ENCODE data around the gene DLL4.

Gene DLL4

DNA sequence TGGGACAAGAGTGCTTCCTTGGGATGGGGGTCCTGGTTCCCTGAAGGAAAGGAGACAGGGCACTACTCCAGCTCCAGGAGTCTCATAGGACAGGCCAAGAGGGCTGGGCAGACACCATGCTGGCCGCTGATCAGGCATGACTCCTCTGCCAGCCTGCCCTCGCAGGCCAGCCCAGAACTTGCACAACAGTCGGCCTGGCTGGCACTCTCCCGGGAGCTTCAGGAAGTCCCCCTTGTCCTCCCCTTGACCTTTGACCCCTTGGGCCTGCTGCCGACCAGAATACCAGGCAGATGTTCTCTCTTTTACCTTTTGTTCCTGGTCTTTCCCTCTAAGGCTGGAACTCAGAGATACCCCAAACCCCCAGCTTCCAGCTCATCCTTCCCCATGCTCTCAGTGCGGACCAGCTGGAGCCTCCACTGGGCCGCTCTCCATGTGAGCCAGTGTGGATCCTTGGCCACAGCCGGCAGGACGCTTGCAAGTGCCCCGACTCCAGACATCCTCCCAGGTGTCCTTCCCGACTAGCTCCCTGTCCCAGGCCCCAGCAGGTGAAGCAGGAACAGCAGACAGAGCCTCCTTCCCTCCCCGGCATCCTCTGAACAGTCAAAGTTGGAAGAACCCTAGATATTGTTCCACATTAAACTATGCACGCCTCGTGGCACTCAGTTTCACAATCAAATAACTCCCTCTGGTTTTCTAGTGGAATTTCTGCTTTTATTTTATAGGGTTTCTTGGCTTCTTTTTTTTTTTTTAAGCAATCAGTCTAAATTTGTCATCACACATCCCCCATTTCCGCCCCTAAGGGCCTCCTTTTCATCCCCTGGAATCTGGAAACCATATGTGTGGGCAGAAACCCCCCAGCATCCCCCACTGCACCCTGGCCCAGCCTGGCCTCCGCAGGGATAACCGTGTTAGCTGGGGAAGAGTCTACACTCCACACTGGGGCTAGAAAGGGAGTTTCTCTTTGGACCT lies 19.2 kb upstream of the DLL4 start:
- no peaks in the 10 kb centered on the region for H3K9me3 ChIP-seq (ENCODE audit: control insufficient read depth, insufficient read depth, low read length)
- H3K36me3 ChIP-seq (ENCODE audit: control insufficient read depth, insufficient read depth, low read length) = peaks cover 5% of the 10 kb centered on the region
- no peak overlapping the region for H3K4me3 ChIP-seq (ENCODE audit: low read depth, low read length)
- no peak overlapping the region for H3K9ac ChIP-seq (ENCODE audit: low read depth, low read length)
- no peaks in the 10 kb centered on the region for H3K27me3 ChIP-seq (ENCODE audit: control insufficient read depth, insufficient read depth, low read length)
- peaks cover 8% of the 10 kb centered on the region for H3K4me1 ChIP-seq (ENCODE audit: control insufficient read depth, insufficient read depth, low read length)

DNA sequence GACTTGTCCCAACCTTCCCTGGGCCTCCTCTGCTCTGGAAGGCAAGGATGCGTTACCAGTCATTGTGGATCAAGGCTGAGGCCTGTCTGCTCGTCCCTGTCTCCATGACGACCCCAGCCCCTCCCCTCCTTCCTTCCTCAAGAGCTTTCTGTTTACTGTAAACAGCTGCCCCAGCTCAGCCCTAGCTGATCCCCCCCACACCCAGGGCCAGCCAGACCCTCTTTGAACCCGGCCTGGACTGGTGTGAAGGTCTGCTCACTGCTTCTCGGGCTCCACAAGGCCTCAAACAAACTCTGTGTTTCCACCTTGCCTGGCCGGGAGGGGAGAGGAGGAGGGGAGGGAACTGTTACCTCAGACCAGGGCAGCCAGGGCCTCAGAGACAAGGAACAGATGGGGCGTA lies 18.0 kb upstream of the DLL4 start:
- no peaks in the 10 kb centered on the region for H3K27me3 ChIP-seq (ENCODE audit: control insufficient read depth, insufficient read depth, low read length)
- no peak overlapping the region for H3K9ac ChIP-seq (ENCODE audit: low read depth, low read length)
- H3K36me3 ChIP-seq (ENCODE audit: control insufficient read depth, insufficient read depth, low read length) = no peaks in the 10 kb centered on the region
- no peak overlapping the region for H3K4me3 ChIP-seq (ENCODE audit: low read depth, low read length)
- H3K4me1 ChIP-seq (ENCODE audit: control insufficient read depth, insufficient read depth, low read length) = peaks cover 4% of the 10 kb centered on the region
- H3K9me3 ChIP-seq (ENCODE audit: control insufficient read depth, insufficient read depth, low read length) = no peaks in the 10 kb centered on the region

DNA sequence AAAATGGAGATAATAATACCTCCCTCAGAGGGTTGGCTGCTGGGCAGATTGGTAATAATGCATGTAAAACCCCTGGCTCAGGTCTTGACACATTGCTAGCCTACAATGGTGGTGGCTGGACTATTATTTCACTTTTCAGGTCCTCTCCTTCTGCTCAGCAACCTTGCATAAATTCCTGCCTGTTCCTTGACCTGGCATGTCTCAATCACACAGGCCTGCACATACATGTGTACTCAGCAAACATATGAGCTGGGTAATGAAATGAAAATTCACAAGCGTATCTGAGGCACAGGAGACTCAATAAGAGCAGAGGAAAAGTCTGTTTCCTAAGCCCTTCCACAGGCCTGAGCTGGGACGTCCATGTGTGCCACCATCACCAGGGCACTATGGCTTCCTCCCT lies 17.4 kb upstream of the DLL4 start:
- Histone ChIP-seq H3K9ac (ENCODE audit: low read depth, low read length) (no peak overlapping the region), H3K36me3 (ENCODE audit: control insufficient read depth, insufficient read depth, low read length) (no peaks in the 10 kb centered on the region), H3K27me3 (ENCODE audit: control insufficient read depth, insufficient read depth, low read length) (no peaks in the 10 kb centered on the region), H3K9me3 (ENCODE audit: control insufficient read depth, insufficient read depth, low read length) (no peaks in the 10 kb centered on the region), H3K4me3 (ENCODE audit: low read depth, low read length) (no peak overlapping the region), H3K4me1 (ENCODE audit: control insufficient read depth, insufficient read depth, low read length) (peaks cover 4% of the 10 kb centered on the region)

- Histone ChIP-seq H3K27me3 (ENCODE audit: control insufficient read depth, insufficient read depth, low read length) (peaks cover 3% of the 10 kb centered on the region), H3K9me3 (ENCODE audit: control insufficient read depth, insufficient read depth, low read length) (no peaks in the 10 kb centered on the region), H3K4me3 (ENCODE audit: low read depth, low read length) (no peak overlapping the region), H3K36me3 (ENCODE audit: control insufficient read depth, insufficient read depth, low read length) (no peaks in the 10 kb centered on the region), H3K9ac (ENCODE audit: low read depth, low read length) (no peak overlapping the region), H3K4me1 (ENCODE audit: control insufficient read depth, insufficient read depth, low read length) (peaks cover 4% of the 10 kb centered on the region)
These were observed 16.7 kb upstream of the DLL4 start for GRCh38 chr15:40912478-40912877.

GRCh38 chr15:40914013-40914412 lies 15.1 kb upstream of the DLL4 start:
- Histone ChIP-seq H3K27me3 (ENCODE audit: control insufficient read depth, insufficient read depth, low read length) (peaks cover 3% of the 10 kb centered on the region), H3K9me3 (ENCODE audit: control insufficient read depth, insufficient read depth, low read length) (no peaks in the 10 kb centered on the region), H3K4me3 (ENCODE audit: low read depth, low read length) (no peak overlapping the region), H3K9ac (ENCODE audit: low read depth, low read length) (no peak overlapping the region), H3K36me3 (ENCODE audit: control insufficient read depth, insufficient read depth, low read length) (no peaks in the 10 kb centered on the region), H3K4me1 (ENCODE audit: control insufficient read depth, insufficient read depth, low read length) (peaks cover 4% of the 10 kb centered on the region)

GRCh38 chr15:40914486-40914885 lies 14.7 kb upstream of the DLL4 start:
- Histone ChIP-seq H3K9ac (ENCODE audit: low read depth, low read length) (no peak overlapping the region), H3K9me3 (ENCODE audit: control insufficient read depth, insufficient read depth, low read length) (no peaks in the 10 kb centered on the region), H3K4me1 (ENCODE audit: control insufficient read depth, insufficient read depth, low read length) (peaks cover 4% of the 10 kb centered on the region), H3K36me3 (ENCODE audit: control insufficient read depth, insufficient read depth, low read length) (no peaks in the 10 kb centered on the region), H3K27me3 (ENCODE audit: control insufficient read depth, insufficient read depth, low read length) (peaks cover 3% of the 10 kb centered on the region), H3K4me3 (ENCODE audit: low read depth, low read length) (no peak overlapping the region)

GRCh38 chr15:40915116-40915661 lies 14.0 kb upstream of the DLL4 start:
- no peak overlapping the region for H3K9ac ChIP-seq (ENCODE audit: low read depth, low read length)
- no peaks in the 10 kb centered on the region for H3K9me3 ChIP-seq (ENCODE audit: control insufficient read depth, insufficient read depth, low read length)
- H3K36me3 ChIP-seq (ENCODE audit: control insufficient read depth, insufficient read depth, low read length) = no peaks in the 10 kb centered on the region
- H3K4me3 ChIP-seq (ENCODE audit: low read depth, low read length) = no peak overlapping the region
- H3K27me3 ChIP-seq (ENCODE audit: control insufficient read depth, insufficient read depth, low read length) = peaks cover 9% of the 10 kb centered on the region
- peaks cover 4% of the 10 kb centered on the region for H3K4me1 ChIP-seq (ENCODE audit: control insufficient read depth, insufficient read depth, low read length)

- Histone ChIP-seq H3K27me3 (ENCODE audit: control insufficient read depth, insufficient read depth, low read length) (peaks cover 11% of the 10 kb centered on the region), H3K4me1 (ENCODE audit: control insufficient read depth, insufficient read depth, low read length) (peaks cover under 1% of the 10 kb centered on the region), H3K9ac (ENCODE audit: low read depth, low read length) (no peak overlapping the region), H3K4me3 (ENCODE audit: low read depth, low read length) (no peak overlapping the region), H3K9me3 (ENCODE audit: control insufficient read depth, insufficient read depth, low read length) (no peaks in the 10 kb centered on the region), H3K36me3 (ENCODE audit: control insufficient read depth, insufficient read depth, low read length) (no peaks in the 10 kb centered on the region)
These were observed 13.5 kb upstream of the DLL4 start for GRCh38 chr15:40915679-40916078.

DNA sequence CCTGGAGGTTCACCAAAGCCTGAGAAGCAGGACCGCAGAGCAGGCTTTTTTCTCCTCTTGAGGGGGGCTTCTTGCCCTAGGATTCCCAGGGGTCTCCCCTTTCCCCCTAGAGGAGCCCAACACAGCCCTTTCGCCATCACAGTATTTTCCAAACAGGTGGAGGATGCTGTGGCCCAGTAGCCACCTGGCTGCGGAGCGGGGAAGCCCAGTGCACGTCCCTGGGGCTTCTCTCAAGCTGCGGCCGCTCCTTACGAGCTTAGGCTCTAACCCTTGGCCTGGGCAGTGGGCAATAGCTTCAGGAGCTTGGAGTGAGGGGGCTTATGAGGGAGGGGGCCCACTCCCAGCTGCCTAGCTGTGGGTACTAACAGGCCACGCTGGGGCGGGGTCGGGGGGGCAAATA lies 11.6 kb upstream of the DLL4 start:
- peaks cover 26% of the 10 kb centered on the region for H3K27me3 ChIP-seq (ENCODE audit: control insufficient read depth, insufficient read depth, low read length)
- no peaks in the 10 kb centered on the region for H3K4me1 ChIP-seq (ENCODE audit: control insufficient read depth, insufficient read depth, low read length)
- H3K9ac ChIP-seq (ENCODE audit: low read depth, low read length) = no peak overlapping the region
- no peak overlapping the region for H3K4me3 ChIP-seq (ENCODE audit: low read depth, low read length)
- H3K9me3 ChIP-seq (ENCODE audit: control insufficient read depth, insufficient read depth, low read length) = no peaks in the 10 kb centered on the region
- H3K36me3 ChIP-seq (ENCODE audit: control insufficient read depth, insufficient read depth, low read length) = no peaks in the 10 kb centered on the region

- no peak overlapping the region for H3K4me3 ChIP-seq (ENCODE audit: low read depth, low read length)
- peaks cover 32% of the 10 kb centered on the region for H3K27me3 ChIP-seq (ENCODE audit: control insufficient read depth, insufficient read depth, low read length)
- H3K9me3 ChIP-seq (ENCODE audit: control insufficient read depth, insufficient read depth, low read length) = no peaks in the 10 kb centered on the region
- no peaks in the 10 kb centered on the region for H3K36me3 ChIP-seq (ENCODE audit: control insufficient read depth, insufficient read depth, low read length)
- no peaks in the 10 kb centered on the region for H3K4me1 ChIP-seq (ENCODE audit: control insufficient read depth, insufficient read depth, low read length)
- H3K9ac ChIP-seq (ENCODE audit: low read depth, low read length) = no peak overlapping the region
These were observed 10.9 kb upstream of the DLL4 start for GRCh38 chr15:40918146-40918798.

- Histone ChIP-seq H3K4me1 (ENCODE audit: control insufficient read depth, insufficient read depth, low read length) (no peaks in the 10 kb centered on the region), H3K4me3 (ENCODE audit: low read depth, low read length) (no peak overlapping the region), H3K27me3 (ENCODE audit: control insufficient read depth, insufficient read depth, low read length) (peaks cover 39% of the 10 kb centered on the region), H3K9ac (ENCODE audit: low read depth, low read length) (no peak overlapping the region), H3K36me3 (ENCODE audit: control insufficient read depth, insufficient read depth, low read length) (no peaks in the 10 kb centered on the region), H3K9me3 (ENCODE audit: control insufficient read depth, insufficient read depth, low read length) (no peaks in the 10 kb centered on the region)
These were observed 10.2 kb upstream of the DLL4 start for GRCh38 chr15:40918799-40919392.

All from iPS-15b (cell line).